ENCODE measurements around the gene NBAS.
A peak's percentile ranks its signal among the peaks of the same experiment; 100 is the strongest.

The NBAS gene

DNA sequence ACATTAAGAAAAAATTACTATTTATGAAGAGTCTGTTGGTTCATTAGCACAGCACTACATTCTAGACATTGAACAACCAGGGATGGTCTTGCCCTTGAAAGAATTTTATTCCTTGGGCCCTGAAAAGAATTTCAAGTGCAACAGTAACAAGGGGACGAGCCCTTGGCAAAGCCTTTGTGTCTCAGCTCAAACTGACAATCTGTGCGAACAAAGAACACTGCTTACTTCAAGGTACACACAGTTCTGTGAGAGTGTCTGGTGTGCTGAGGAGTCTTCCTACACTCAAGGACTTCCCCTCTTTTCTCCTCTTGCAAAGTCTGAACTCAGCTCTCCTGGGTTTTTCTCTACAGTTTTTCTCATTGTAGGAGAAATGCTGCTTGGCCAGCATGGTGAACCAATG, 373.4 kb downstream of the NBAS start:
- DNase-seq, result no peak

DNA sequence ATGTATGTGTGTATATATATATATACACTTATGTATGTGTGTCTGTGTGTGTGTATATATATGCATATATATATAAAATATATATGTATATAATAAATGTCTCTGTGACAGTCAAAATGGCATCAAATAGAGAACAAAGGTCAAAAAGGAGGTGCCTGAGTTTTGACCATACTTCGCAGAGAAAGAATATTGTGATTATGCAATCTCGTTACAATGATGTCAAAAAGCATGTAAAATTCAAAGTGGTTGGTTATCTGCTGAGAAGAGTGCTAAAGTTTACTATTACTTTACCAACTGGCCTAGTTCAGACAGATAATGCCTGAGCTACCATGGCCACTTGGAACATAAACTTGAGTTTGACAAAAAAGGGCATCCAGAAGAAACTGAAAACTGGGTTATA, 375.0 kb downstream of the NBAS start:
- no peak for DNase-seq

DNA sequence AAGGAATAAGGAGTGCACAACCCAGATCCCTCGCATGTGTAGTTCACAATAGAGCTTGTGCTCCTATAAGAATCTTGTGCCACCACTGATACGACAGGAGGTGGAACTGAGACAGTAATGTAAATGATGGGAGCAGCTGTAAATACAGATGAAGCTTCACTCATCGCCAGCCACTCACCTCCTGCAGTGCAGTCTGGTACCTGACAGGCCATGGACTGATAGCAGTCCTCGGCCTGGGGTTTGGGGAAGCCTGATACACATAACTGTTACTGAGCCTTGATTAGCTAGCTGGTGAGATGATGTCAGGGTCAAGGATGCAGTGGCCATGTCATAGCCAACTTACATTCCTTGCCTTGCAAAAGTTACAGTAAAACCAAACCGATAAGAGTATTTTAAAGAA, 376.6 kb downstream of the NBAS start:
- no peak for DNase-seq

DNA sequence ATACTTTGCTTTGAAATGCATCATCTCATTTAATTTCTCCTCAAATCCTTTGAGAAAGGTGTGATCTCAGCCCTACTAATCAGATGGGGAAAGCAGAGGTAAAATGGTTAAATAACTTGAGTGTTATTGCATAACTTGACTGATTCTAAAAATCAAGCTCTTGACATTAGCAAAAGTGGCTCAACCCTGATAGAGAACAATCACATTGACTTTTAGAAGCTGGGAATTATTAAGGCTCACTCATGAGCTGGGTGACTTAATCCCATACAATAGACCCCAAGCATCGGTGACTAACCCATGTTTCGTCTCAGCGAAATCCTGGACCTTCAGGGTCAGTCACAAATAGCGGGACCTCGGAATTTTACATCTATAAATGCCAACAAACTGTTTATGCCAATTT, 378.9 kb downstream of the NBAS start:
- DNase-seq, result no peak

DNA sequence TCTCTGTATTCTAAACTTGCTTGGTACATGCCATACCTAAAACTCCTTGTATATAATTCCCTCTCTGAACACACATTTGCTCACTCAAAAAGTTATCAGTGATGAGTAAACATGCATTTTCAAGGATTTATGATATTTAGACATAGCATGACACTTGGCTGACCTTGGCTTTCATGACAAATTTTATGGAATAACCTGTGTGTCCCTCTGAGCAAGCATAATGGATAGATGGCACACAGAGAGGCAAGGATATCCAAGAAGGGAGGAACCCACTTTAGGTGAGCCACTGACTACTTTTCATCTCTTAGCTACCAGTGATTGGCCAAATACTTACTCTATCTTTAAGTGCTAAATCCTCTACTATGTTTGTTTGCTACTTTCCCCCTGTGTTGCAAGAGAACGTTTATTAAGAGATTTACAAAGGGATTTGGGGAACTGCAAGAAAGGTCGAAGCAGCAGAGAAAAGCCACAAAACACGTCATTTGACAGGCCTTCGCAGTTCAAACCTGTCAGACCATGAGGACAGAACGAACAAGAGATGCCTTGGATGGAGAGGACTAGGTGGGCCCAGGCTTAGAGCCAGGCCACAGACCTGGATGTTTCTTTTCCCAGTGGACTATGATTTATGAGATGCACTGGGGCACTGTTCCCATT, 379.9 kb downstream of the NBAS start:
- DNase-seq, result no peak

DNA sequence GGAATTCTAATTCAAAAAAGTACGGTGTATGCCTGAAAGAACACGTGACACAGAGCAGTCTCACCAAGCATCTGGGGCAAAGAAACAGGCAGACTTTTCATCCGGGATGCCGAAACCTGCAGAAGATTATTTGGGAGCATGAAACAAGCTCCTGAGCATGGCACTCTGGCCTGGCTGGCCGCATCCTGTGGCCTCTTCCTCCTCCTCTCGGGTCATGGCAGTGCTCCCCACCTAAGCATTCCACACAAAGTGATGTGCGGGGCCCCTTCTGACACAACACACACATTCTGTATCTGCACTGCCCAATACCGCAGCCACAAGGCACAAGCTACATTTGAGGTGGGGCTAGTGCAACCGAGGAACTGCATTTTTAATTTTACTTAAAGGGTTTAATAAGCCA, 380.8 kb downstream of the NBAS start:
- DNase-seq, result no peak

DNA sequence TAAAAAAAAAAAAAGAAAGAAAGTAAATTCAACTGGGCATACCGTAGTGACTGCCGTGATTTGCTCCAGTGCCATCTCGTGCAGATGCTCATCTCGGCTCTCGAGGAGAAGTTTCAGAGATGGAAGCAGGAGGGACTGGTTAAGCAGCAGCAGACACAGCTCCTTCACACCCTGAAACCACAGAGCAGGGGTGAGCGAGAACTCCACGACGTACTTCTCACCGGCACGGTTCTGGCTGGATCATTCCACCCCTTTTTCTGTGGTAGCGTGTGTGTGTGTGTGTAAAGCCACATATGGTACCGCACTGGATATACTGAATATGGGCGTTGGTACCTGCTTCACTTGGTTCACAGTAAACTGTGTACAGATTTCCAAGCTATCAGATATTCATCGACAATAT, 382.2 kb downstream of the NBAS start:
- DNase-seq, result no peak

DNA sequence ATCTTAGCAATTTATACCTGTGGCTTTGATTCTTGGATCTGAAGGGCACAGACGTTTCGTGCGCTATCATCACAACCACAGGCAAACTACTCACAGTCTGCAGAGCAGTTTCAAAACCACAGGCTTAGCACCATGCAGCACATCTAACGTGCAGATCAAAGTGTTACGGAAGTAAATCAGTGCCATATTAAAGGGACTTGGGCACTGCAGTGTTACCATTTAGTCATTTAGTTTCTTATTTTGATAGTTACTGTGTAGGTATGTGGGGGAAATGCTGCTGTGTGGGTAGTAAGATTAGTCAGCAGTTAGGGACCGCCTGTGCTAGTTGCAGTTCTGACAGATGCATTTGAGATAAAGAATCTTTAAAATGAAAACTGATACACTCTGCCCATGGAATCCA, 384.0 kb downstream of the NBAS start:
- peak; percentile 49 for DNase-seq

DNA sequence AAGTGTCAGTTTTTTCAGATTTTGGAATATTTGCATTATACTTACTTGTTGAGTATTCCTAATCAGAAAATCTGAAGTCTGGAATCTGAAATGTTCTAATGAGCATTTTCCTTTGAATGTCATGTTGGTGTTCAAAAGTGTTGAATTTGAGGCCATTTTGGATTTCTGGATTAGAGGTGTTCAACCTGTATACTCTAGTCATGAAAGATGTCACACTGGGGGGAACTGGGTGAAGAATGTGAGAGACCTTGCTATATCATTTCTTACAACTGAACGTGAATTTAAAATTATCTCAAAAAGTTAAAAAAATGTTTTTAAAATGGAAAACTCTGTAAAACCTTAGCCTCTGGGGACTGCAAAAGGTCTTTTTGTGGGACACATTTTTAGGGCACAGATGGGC, 384.5 kb downstream of the NBAS start:
- DNase-seq, result no peak

DNA sequence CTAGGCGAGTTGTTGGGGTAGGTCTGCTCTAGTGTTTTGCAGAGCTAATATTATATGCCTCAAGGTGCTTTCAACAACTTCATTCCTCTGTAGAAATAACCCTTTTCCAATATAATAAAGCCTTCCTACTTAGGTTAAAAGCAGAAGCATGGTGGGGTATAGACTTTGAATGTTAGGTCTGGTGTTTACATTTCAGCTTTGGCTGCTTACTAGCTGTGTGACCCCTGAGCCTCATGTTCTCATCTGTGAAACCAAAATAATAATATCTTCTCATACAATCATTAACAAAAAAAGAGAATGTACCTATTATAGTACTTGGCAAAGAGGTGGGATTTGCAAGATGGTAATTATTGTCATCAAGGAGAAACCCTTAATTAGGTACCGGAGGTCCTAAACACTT, 386.6 kb downstream of the NBAS start:
- no peak for DNase-seq

DNA sequence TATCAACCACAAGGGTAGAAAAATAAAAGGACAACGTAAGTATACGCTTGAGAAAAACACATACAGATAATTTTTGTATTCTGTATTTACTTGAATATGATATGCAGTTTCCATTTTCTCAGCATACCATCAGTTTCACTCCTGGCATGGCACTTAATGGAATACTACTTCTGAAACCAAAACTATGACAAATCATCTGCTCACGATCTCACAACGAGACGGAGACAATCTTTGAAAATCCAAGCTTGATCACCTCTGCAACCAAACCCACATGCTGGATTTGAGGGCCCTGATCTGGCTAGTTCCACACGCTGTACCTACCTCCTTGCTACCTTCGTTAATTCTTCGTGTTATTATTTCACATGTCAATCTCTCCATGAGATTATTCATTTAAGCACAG, 387.6 kb downstream of the NBAS start:
- no peak for DNase-seq

DNA sequence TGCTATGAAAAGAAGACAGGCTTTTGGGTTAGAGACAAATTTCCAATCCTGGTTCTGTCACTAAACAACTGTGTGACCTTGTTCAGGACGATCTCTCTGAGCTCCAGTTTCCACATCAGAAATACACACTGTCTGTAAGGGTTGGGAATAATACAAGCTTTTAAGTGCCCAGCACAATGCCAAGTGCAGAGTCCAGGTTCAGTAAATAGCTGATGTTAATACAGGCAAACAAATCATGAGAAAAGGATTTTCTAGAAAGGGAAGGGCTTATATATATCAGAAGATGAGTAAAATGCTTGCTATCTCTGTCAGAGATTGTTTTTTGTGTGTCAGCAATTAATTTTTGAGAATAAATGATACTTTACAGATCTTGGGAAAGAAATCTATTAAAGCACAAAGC, 388.3 kb downstream of the NBAS start:
- DNase-seq, result no peak

DNA sequence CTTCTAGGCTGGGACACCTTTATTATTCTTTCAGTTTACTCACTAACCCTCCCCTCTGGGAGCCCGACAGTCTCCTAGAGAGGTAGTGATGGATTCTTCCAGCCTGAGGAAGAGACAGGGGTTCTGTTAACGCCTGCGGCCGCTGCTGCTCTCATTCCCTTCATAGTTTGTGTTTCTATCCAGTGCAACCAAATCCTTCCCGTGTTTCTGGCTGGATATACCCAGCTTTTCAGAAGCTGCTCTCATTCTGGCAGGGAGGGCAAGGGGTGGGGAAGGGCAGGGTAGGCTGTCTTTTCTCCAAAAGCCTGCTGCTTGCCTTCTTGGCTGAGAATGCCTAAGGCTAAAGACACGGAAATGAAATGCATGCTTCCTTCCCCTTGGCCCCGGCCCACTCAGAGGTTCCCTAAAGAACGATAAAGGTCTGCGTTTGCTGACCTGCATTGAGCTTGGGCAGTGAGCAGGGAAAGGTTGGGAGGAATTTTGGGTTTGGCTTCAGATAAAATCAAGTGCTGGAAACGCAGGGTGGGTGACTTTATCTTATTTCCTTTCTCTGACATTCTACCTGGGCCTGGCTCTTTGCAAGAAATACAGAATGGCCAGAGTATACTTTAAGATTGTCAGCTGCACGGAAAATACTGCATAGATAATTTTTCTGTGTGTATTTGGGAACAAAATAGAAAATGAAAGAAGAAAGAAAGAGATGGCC, 390.9 kb downstream of the NBAS start:
- no peak for DNase-seq

DNA sequence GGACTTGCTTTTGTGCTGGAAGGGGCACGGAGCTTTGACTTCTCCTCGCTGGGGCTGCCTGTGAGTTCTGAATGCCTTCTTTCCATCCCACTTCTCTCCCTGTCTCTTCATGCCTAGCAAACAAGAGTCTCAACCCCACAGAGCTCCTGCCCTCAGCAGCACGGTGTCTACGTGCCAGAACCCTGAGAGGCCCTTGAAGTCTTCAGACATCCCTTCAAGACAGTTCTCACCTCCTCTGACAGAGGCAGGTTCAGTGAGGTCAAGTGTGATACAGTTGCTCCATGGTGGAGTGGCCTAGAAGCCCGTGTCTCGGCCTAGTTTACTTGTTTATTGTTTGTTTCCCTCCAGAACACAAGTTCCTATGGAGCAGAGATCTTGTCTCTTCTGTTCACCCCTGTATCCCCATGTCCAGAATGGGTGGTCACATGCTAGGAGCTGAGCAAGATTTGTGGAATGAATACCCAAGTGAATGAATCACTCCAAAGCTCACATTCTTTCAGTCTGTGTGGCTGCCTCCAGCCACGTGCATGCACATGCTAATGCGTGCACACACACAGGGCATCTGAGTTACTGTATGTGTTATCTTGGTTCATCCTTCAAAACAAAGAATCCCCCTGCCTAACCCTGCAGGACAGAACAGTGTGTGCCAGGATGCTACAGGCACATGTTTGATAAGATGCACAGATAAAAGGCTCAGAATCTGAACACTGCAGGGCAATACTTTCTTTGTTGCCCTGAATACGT, 391.6 kb downstream of the NBAS start:
- DNase-seq, result no peak

DNA sequence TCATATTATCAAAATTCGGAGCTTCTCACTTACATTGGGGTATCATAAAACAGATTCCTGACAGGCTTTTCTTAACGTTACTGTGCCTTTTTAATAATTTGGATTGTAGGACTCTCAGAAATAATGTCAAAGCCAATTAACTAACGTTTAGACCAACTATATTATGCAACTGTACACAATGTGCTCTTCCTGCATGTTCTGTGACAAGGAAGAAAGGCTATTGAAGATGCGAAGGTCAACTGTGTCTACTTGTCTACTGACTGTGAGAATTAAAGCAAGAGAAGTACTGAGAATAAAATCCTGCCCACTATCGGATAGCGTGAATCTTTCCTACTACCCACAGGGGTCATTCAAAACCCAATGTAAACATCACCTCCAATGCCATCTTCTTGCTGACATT, 393.0 kb downstream of the NBAS start:
- no peak for DNase-seq

DNA sequence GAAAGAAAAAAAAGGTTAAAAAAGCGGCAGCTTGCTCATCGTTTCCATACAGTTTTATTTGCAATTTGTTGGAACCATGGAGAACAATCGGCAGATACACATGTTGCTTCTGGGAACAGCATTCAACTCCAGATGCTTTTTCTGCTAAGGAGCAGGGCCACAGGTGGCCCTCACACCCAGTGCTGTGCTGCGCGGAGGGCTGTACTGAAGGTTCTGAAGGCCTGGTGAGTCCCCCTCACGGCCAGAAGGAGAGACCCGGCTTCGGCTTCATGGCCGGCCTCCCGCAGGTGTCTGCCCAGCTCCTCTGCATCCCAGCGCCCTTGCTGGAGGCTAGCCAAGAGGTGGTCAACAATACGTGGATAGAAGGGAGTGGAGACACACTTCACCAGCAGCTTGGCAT, 394.3 kb downstream of the NBAS start:
- no peak for DNase-seq

DNA sequence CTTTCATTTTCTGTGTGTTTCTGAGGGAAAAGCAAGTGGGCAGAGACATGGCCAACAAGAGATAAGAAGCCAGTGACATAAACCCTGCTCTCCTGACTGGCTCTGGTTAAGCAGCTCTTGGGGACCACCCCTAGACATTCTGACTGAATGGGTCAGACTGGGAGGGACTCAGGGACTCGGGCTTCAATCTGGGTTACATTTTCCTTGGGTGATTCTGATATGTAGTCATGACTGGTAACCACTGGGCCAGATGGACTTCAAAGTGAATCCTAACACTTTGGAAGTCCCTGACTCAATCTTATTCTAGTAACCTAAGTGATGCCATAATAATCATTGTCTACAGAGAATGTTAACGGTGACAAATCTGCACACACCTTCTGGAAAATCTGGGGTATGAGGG, 397.8 kb downstream of the NBAS start:
- no peak for DNase-seq

DNA sequence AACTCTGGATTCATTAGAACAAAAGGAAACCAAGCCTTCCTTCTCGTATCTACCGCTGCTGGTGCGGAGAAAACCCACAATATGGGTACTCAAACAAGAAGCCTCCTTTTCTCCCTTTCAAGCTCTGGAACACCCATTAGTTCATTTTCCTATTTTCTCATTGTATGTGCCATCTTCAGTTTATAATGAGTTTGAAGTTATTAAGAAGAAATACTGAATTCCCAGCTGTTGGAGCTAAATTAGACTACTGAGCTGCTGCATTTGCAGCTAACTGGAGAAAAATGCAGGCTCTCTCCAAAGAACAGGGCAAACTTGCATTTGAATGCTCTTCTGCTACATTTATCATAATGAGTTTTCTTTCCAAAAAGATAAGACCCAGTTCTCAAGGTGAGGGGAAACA, 398.5 kb downstream of the NBAS start:
- no peak for DNase-seq

DNA sequence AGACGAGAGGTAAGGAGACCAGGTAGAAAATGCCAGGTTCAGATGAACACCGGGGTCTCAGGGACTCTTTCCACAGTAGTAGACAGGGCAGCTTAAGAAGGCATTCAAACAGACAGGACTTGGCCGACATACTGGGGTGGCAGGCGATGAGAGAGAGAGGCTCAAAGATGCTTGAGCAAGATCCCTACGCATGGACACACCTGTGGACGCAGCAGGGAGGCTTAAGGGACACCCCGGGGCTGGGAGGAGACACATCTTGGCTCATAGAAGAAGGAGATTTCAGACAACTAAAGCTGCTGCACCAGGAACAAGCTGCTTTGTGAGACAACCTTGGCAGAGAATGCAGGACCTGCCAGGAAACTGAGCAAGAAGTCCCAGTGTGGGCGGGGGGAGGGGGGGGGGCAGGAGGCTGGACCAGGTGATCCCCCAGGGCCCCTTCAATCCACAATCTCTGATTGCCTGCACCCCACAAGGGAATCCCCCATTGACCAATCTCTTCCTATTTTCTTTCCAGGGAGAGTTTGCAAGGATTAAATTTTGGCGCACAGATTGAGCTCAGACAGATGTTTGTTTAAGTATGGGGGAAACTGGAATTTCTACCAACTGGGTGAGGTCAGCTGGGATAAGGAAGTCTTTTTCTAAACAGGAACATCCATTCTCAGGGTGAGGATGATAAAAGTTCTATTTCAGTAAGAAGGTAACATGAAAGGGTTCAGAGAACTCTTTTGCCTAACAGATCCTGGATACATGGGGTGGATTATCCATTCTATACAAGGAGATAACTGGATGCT, 400.7 kb downstream of the NBAS start:
- no peak for DNase-seq

DNA sequence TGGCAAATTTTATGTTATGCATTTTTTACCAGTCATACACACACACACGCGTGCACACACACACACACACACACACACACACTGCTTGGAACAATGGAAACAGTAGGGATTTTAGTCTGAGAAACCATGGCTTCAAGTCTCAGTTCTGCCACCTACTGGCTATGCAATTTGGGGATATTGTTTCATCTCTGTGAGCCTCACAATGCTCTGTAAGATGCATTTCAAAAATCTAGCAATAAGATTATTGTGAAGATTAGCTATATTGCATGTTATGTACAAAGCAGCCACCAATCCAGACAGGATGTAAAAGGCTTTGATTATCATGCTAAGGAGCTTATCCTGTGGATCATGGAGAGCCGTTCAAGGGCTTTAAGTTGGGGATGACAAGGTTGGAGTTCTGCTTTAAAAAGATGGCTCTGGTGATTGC, 401.4 kb downstream of the NBAS start:
- DNase-seq, result no peak

DNA sequence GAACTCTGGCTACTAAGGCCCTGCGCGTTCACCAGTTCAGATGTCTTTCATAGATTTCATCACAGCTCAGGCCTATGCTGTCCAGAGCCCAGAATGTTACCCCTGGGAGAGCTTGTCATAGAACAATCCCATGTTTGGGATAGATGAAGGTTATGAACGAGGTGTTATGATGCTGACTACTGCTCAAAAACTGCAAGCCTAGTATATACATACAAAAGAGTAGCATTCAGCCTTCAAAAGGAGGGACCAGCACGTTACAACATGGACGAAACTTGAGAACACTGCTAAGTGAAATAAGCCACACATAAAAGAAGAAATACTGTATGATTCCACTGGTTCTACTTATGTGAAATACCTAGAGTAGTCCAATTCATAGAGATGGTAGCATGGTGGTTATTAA, 401.9 kb downstream of the NBAS start:
- DNase-seq, result no peak

DNA sequence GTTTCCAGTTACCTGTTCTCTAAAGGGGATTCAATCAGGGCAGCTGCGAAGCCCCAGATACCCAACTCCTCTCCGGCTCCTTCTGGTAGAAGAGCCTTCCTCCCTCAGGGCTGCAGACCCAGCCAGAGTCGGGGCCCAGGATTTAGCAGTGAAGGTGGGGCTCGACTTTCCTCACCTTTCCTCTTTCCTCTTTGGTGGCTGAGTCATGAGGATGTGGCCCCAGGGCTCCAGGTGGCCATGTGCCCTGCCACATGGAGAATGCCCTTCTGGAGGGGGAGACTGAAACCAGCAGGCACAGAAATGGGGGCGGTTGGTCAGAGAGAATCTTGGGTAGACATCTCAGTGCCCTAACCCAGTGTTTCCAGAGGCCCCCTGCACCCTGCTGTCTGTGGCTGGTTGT, 402.6 kb downstream of the NBAS start:
- no peak for DNase-seq

DNA sequence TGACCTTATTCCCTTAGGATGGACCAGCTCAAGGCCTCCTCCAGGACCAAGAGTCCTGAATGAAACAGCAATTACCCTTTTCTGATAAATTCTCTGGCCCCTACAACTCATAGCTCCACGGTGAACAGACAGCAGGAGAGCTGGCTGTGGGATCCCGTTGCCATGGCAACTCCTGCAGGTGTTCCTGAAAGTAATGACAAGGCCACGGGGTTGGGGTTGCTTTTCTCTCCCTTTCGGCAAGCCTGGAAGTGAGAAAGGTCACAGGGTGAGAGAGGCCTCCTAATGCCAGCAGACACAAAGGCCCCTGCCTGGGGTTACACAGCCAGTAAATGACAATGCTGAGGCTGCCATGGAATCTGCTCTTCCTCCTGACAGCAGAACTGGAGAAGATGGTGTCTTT, 403.0 kb downstream of the NBAS start:
- no peak for DNase-seq
